Left lobe of liver (tissue), 2 donors: ENCODE results near the gene TBC1D13. TPM values are rescaled to one million over a fixed set of nuclear protein-coding genes. Genes with fewer than 3 reads are reported as not detected.
A peak's percentile ranks its signal among the peaks of the same experiment; 100 is the strongest.

Experiments used
- ATAC-seq: fragments of 200-7000 bp; cut with Tn5 transposase; one replicate; pipeline ENCODE4 v1.9.1; 2020; ENCODE audit warnings: mild to moderate bottlenecking, moderate library complexity
- DNase-seq: peaks from one replicate; pipeline ENCODE4 v3.0.0-alpha.2; 2020; ENCODE audit warnings: low spot score
- total RNA-seq: library from RNA; stranded (reverse); gene quantifications from one replicate; pipeline ENCODE4 v1.2.1, GENCODE V29; 2021
- donor health status: DM: no; HTN: no; CAD: no; lungs with moderate emphysema.
- donor health status: DM: no; HTN: yes; CAD: no.

TBC1D13 gene
- total RNA-seq, 1 donor from 2014 or later, result 14.1 TPM

DNA sequence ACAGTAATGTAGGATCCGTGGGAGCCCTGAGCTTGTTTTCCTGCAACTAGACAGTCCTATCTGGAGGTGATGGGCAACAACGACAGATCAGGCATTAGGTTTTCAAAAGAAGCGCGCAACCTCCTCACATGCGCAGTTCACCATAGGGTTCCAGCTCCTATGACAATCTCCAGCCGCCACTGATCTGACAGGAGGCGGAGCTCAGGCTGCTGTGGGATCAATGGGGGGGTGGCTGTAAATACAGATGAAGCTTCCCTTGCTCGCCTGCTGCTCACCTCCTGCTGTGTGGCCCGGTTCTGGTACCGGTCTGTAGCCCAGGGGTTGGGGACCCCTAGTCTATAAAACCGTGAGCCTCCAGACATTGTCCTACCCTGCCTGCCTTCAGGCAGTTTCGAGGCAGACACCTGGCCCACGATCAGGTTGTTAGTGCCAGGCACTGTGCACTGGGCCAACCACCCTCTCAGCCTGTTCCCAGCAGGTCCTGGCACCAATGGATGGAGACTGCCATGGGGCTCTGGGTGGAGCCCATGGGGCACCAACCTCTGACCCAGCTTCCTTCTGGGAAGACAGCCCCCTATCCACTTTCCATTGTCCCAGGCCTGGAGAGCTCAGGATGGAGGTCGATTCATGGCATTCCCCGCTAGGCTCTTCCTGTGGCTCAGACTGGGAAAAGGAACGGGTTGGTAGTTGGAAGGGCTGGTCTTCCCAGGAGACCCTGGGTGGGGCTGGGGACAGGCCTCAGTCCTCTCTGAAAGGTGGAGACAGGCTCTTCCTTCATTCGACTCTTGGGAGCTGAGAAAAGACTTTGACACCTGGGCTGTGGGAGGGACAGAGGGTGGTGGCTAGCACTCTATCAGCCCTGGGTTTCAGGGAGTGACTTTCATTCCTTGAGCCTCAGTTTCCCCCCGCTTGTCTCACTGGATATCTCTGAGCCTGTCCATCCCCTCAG, 32.9 kb downstream of the TBC1D13 start:
- ATAC-seq, result peak; percentile 10
- peak; percentile 59 for DNase-seq

DNA sequence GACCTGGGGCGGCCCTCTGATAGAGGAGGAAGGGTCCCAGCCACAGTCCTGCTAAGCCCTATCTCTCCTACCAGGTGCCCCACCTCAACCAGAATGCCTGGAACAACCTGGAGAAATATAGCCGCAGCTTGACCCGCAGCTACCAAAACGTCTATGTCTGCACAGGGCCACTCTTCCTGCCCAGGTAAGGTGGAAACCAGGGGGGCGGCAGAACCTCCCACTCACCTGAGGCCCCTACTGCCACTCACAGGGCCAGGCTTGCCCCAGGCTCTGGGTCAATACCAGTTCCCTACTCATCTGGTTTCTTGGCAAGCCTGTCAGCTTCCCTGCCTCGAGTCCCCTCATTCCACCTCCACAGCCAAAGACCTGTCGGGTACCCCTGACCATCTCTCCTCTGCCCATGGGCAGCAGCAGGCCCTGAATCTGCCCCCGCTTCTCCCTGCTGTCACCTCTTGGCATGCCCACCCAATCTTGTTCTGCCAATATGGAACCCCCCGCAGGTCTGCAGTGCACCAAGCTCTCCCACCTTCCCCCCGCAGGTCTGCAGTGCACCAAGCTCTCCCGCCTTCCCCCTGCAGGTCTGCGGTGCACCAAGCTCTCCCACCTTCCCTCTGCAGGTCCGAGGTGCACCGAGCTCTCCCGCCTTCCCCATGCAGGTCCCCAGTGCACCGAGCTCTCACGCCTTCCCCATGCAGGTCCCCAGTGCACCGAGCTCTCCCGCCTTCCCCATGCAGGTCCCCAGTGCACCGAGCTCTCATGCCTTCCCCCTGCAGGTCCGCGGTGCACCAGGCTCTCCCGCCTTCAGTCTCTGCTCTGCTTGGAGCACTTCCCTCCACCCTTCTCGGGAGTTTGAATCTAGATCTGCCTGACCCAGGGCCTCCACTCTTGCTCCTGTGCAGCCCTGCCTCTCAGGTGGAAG, 33.9 kb downstream of the TBC1D13 start:
- ATAC-seq, result no peak
- no peak for DNase-seq

DNA sequence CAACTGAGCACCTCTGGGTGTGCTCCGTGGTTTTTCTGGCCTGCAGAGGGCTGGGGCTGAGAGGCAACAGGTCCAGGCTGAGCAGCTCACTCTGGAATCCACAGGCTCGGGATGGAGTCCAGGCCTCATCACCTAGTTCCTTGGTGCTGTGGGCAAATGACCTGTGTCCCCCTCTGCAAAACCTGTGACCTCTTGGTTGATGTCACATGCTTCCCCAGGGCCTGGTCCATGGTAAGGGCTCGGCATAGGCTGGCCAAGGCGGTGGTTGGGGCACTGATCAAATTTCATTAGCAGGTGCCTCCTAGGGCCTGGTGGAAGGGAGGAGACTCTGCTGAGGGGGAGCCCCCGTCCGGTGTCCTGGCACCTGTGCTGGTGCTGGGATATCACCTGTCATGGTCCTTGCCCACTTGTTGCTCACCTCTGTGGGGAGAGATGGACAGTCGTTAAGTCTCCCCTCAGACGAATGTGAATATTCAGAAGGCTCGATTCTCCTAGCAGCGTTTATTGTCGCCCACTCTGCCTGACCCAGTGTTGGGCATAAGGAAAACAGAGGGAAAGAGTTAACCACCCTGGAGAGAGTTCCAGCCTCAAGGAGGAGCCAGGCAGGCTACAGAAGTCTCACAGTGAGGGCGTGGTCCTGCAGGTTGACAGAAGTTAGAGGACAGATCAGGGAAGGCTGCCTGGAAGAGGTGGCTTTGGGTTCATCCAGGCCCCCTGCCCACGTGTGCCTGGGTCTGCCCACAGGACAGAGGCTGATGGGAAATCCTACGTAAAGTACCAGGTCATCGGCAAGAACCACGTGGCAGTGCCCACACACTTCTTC, 34.7 kb downstream of the TBC1D13 start:
- no peak for DNase-seq
- no peak for ATAC-seq

DNA sequence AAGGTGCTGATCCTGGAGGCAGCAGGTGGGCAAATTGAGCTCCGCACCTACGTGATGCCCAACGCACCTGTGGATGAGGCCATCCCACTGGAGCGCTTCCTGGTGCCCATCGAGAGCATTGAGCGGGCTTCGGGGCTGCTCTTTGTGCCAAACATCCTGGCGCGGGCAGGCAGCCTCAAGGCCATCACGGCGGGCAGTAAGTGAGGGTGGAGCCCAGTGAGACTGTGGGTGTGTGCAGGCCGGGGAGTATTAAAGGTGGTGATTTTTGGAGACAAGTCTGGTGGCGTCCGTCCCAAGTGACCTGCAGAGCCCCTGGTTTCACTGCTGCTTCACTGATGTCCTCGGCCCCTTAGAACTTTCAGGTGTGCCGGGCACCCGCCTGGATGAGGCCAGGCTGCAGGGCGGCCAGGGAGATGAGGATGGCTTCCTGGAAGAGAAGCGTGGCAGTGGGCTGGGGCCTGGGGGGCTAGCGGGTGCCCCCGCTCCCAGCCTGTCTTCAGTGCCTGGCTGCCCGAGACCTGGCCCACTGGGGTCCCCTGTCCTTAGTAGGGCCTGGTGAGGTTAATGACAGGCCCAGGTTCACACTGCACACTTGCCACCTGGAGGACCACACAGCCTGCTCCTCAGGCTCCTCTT, 35.5 kb downstream of the TBC1D13 start:
- DNase-seq (no peak), ATAC-seq (no peak)

DNA sequence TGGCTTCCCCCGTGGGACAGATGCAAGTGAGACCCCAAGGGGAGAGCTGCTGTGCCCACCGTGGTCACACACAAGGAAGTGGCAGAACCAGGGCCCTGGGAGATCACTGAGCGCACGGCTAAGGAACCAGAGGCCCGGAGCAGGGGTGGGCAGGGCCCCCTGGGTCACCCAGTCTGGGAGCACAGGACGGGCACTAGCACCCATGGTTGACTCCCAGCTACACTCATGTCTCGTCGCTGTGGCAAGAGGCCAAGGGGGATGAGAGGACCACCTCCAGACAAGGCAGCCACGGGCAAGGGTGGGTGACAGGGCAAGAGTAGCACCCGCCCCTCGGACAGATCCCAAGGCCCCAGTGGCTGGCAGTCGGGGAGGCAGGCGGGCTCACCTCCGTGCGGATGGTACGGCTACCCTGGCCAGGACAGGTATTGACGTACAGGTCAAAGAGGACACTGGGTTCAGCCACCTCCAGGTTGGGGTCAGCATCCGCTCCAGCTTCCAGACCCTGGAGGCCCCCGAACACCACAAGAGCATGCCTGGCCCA, 36.4 kb downstream of the TBC1D13 start:
- DNase-seq (peak; percentile 61), ATAC-seq (peak; percentile 51)

DNA sequence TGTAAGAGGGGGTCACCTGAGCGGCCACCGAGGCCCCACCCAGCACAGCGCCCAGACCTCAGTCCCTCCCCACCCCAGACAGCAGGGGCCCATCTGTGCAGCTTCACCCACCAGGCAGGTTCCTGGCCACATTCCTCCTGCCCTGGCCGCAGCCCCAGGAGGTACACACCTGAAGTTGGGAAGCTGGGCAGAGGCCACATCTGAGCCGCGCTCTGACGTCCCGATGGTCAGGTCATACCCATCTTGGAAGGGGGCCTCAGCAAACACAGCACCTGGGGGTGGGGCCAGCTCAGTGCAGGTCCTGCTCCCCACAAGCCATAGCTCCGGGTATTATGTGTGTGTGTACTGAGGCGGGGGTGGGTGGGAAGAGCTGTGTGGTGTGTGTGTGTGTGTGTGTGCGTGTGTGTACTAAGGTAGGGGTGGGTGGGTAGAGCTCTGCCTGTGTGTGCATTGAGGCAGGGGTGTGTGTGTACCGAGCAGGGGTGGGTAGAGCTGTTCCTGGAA, 36.9 kb downstream of the TBC1D13 start:
- peak; percentile 74 for ATAC-seq

DNA sequence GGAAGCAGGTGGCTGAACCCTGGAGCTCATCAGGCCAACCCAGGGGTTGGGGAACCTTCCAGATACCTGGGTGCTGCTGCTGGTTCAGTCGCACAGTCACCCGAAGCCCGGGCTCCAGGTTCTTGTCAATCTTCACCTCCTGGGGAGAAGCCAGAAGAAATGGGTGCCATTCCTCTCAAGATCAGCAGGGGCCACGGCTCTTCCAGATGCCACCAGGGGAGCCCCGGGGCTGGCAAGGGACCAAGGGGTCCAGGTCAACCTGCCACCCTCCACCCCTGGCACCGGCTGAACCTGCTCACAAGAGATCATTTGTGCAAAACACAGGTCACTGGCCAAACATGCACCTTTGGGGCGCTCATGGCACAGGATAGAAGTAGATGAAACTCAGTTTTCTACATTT, 37.9 kb downstream of the TBC1D13 start:
- ATAC-seq, result no peak
- DNase-seq, result no peak

More for the DNA sequence above, 36.9 kb downstream of the TBC1D13 start:
- DNase-seq, result peak; percentile 83

DNA sequence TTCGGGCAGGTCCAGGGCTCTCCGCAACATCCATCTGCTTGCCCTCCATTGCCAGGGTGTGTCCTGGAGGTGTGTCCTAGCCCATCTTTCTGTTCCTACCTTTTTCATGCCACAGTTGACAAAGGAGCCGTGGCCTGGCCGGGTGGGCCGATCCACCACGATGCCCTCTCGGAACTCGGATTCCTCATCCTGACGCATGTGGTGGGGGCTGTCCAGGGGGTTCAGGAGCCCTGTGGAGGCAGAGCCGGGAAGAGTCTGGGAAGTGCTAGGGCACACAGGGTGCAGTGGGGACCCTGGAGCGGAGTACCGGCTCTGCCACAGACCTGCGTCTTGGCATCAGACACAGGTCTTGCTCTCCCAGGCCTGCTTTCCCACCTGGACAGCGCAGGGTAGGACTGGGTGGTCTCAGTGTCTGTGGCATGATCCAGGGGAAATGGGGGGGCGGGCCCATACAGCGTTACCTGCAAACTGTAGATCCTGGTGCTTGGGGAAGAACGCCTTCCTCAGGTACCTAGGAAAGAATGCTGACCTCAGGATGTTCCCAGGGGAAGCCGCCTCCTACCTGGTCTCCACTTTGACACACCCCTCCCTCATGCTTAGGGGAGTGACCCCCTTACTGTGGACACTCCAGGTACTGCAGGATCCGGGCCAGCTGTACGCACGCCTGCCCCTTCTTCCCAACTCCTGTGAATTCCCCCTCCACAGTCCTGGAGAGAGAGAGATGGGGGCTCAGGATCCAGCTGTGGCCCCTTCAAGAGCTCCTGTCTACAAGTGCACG, 39.1 kb downstream of the TBC1D13 start:
- DNase-seq (no peak), ATAC-seq (no peak)

DNA sequence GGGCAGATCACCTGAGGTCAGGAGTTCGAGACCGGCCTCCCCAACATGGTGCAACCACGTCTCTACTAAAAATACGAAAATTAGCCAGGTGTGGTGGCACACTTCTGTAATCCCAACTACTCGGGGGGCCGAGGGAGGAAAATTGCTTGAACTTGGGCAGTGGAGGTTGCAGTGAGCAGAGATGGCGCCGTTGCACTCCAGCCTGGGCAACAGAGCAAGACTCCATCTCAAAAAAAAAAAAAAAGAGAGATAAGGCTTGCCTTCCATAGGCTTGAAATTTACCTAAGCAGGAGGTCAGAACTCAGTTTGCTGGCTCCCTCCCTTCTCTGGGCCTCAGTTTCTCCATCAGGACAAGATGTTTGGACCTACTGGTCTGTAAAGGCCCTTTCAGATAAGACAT, 41.2 kb downstream of the TBC1D13 start:
- DNase-seq, result no peak
- ATAC-seq, result no peak

DNA sequence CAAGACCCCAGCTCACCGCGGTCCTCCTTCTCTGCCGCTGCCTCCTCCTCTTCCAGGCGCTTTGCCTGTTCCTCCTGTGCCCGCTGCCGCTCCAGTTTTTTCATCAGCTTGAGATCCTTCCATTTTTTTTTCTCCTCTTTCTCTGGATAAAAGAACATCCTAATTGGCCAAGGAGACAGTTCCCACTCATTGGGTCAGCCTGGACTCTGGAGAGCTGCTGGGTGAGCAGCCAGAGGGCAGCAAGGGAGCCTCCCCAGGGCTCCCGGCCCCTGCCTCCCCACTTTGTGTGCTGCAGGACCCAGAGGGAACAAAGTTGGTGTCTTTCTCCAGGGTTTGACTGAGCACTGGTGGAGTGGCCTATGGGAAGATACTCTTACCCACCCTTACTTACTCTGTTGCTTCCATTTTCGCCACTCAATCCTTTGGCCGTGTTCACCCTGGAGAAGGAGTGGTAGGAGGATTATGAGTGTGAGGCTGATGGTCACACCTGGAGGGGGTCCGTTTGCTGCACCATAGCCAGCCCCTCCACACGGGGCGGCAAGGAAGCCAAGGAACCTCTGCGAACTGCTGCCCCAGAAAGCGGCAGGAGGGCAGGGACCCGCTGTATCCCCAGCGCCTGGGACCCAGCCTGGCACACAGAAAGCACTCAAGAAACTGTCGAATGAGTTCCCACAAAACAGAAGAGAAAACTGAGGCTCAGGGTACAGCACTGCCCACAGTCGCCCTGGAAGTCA, 41.8 kb downstream of the TBC1D13 start:
- DNase-seq (no peak), ATAC-seq (no peak)

DNA sequence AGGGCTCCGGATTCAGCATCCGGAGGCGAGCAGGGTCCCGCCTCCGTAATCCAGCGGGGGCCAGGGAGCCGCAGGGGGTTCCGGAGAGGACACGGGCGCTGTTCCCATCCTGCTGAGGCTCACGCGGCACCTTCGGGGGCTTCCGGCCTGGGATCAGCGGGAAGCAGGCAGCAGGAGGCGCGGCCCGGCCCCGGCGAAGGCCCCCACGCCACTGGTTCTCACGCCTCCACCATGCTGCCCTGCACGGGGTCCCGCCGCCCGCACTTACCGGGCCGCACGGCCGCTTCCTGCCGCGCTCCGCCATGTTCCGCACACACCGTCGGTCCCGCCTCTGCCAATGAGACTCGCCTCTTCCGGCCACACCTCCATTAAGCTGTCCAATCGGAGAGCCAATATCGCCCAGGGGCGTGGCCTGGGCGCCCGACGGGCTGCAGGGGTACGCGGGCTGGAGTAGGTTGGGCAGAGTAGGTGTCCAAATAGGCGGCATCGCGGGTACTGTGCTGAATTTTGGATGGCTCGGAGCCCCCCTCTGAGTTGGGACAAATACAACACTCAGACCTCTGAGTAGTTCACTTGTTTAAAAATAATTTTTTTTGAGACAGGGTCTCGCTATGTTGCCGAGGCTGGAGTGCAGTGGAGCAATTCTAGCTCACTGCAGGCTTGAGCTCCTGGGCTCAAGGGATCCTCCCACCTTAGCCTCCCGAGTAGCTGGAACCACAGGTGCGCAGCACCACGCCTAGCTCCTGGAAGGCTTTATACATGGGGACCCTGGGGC, 42.6 kb downstream of the TBC1D13 start, which contains the start of gene SPOUT1:
Gene SPOUT1 (minus strand): TSS at position 318 of the 775 bp plus-strand sequence. CDS start 14 bp downstream, at position 304.
- DNase-seq (peak; percentile 96), ATAC-seq (peak; percentile 98)

DNA sequence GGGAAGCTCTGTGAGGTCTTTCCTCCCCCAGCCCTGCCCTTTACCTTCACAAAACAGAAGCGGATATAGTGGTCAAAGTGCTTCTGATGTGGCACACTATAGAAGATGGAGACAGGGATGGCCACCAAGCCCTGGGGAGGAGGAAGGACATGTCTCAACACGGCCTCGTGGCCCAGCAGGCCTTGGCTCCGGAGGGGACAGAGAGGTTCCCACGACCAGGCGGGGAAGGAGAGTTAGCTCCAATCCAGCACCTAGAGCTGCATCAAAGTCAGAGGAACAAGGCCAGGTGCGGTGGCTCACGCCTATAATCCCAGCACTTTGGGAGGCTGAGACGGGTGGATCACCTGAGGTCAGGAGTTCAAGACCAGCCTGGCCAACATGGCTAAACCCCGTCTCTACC, 46.6 kb downstream of the TBC1D13 start:
- ATAC-seq (no peak), DNase-seq (no peak)

DNA sequence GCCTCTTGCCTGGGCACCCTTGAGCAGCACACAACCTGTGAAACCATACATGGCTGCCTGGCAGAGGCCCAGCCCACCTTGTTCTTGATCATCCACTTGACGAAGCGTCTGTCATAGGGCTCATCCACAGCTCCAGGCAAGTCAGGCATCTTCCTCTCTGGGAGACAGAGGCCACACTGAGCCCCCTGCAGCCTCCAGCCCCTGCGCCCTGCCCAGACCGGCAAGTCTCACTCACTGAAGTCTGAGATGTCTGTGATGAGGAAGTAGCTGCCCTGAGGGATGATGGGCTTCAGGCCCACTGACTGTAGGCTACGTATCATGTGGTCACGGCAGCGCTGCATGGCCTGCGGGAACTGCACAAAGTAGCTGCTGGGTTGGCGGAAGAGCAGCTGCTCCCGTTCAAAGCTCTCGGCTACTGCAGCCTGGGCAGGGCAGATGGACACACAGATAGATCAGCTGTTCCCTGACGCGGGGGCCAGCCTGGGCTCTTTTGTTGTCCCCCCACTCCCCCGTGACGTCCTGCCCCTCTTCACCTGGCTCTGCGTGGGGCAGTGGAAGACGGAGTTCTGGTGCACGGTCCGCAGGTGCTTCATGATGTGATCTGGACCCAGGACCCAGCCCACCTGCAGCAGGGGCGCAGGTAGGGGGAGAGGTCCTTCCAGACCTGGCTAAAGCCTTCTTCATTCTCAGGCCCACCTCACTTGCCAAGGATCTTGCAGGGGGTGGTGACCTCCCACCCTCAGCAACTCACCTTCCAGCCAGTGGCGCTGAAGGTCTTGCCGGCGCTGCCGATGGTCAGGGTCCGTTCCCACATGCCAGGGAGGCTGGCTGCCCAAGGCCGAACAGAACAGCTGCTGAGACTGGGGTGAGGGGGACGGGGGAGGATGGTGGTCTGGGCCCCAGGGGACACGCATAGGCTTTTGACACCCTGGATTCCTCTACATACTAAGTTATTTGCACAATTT, 48.5 kb downstream of the TBC1D13 start:
- no peak for ATAC-seq
- no peak for DNase-seq

DNA sequence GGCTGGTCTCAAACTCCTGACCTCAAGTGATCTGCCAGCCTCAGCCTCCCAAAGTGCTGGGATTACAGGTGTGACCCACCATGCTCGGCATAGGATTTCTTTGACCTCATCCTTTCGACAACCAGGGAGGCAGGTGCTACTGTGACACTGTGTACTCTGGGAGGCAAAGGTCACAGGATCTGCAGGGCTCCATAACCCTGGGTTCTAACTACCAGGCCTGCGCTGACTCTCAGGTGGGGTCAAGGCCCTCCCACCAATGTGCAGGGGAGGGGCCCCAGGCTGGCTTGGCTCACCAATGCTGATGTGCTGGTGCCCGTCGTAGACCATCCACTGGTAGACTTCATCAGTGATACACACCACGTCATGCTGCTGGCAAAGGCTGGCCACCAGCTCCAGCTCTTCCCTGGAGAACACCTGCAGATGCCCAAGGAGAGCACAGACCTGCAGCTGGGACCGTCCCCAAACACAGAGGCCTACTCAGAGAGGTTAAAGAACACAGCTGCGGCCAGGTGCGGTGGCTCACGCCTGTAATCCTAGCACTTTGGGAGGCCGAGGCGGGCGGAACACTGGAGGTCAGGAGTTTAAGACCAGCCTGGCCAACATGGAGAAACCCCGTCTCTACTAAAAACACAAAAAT, 49.6 kb downstream of the TBC1D13 start:
- ATAC-seq (peak; percentile 61), DNase-seq (no peak)

DNA sequence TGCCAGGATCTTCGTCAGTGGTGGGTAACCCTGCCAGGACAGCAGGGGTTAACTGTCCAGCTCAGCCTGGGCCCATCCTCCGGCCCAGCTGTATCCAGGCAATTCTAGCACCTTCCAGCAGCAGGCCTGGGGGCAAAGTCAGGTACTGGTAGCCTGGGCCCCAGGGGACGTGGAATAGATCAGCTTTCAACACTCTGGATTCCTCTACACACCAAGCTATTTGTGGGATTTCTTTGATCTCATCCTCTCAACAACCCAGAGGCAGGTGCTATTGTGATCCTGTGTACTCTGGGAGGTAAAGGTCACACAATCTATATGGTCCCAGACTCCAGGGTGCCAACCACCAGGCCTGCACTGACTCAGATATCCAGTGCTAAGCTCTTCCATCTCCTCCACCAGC, 51.3 kb downstream of the TBC1D13 start:
- DNase-seq, result no peak
- no peak for ATAC-seq

DNA sequence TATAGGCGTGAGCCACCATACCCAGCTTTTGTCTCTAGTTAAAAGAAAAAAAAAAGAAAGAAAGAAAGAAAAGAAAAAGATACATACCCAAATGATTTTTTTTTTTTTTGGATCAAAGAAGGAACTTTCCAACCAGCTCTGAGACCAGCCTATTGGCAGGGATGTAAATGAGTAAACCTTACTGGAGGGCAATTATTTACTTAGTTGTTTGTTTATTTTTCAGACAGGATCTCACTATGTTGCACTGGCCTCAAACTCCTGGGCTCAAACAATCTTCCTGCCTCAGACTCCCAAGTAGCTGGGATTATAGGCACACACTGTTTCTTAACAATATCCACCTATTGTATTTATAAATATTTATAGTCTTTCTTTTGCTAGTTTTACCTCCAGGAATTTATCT, 53.5 kb downstream of the TBC1D13 start:
- ATAC-seq (peak; percentile 22), DNase-seq (no peak)
